Trophoblast cell (in vitro differentiated cells and primary cell): ENCODE results near the gene AAK1.

Experiments used
- DNase-seq, 2 donors: peaks; one replicate each; pipeline ENCODE4 v3.0.0-alpha.2; 2016
- H2AFZ ChIP-seq: 2 replicates; pipeline ENCODE4 v1.6.1; 2013; ENCODE audit warnings: low read length, moderate library complexity, mild to moderate bottlenecking; ENCODE audit not compliant: insufficient read depth, poor library complexity
- H2AK5ac ChIP-seq: 2 replicates; pipeline ENCODE4 v1.6.1; 2013; ENCODE audit warnings: mild to moderate bottlenecking, low read length
- H2BK120ac ChIP-seq: 2 replicates; pipeline ENCODE4 v1.6.1; 2013; ENCODE audit warnings: low read length, mild to moderate bottlenecking, moderate library complexity; ENCODE audit not compliant: insufficient read depth, poor library complexity
- H2BK12ac ChIP-seq: 2 replicates; pipeline ENCODE4 v1.6.1; 2013; ENCODE audit warnings: mild to moderate bottlenecking, low read length, moderate library complexity
- H2BK5ac ChIP-seq: 2 replicates; pipeline ENCODE4 v1.6.1; 2013; ENCODE audit warnings: low read length, low read depth, moderate library complexity, mild to moderate bottlenecking; ENCODE audit not compliant: poor library complexity
- H3K14ac ChIP-seq: 2 replicates; pipeline ENCODE4 v1.6.1; 2013; ENCODE audit warnings: mild to moderate bottlenecking, low read length
- H3K18ac ChIP-seq: 2 replicates; pipeline ENCODE4 v1.6.1; 2013; ENCODE audit warnings: mild to moderate bottlenecking, low read length
- H3K23ac ChIP-seq: 2 replicates; pipeline ENCODE4 v1.6.1; 2013; ENCODE audit warnings: low read length
- H3K27ac ChIP-seq: 2 replicates; pipeline ENCODE4 v1.5.1; 2013; ENCODE audit warnings: low read depth, mild to moderate bottlenecking, inconsistent platforms, low read length, moderate library complexity
- H3K27me3 ChIP-seq: 2 replicates; pipeline ENCODE4 v1.6.1; 2013; ENCODE audit warnings: inconsistent platforms, mild to moderate bottlenecking, low read length, moderate library complexity; ENCODE audit not compliant: insufficient read depth
- H3K36me3 ChIP-seq, 2 experiments: 1 replicate in 1 of 2; 2 replicates in 1 of 2; pipeline ENCODE4 v1.6.1; 2013; ENCODE audit warnings: low read length in 2 of 2, mild to moderate bottlenecking in 2 of 2, moderate library complexity in 1 of 2; ENCODE audit not compliant: insufficient read depth in 2 of 2, control insufficient read depth in 1 of 2
- H3K4ac ChIP-seq: 2 replicates; pipeline ENCODE4 v1.6.1; 2013; ENCODE audit warnings: low read depth, mild to moderate bottlenecking, low read length, moderate library complexity
- H3K4me1 ChIP-seq, 2 experiments: 1 replicate in 1 of 2; 2 replicates in 1 of 2; pipeline ENCODE4 v1.6.1; 2013; ENCODE audit warnings: low read length in 2 of 2, mild to moderate bottlenecking in 2 of 2, moderate library complexity in 1 of 2; ENCODE audit not compliant: insufficient read depth in 2 of 2, control insufficient read depth in 1 of 2
- H3K4me2 ChIP-seq: 2 replicates; pipeline ENCODE4 v1.6.1; 2013; ENCODE audit warnings: inconsistent platforms, mild to moderate bottlenecking, low read length, moderate library complexity
- H3K4me3 ChIP-seq: 2 replicates; pipeline ENCODE4 v1.5.1; 2013; ENCODE audit warnings: mild to moderate bottlenecking, low read depth, low read length, inconsistent platforms
- H3K79me1 ChIP-seq: one replicate; pipeline ENCODE4 v1.6.1; 2013; ENCODE audit warnings: low read length
- H3K79me2 ChIP-seq: 2 replicates; pipeline ENCODE4 v1.6.1; 2013; ENCODE audit warnings: low read length, mild to moderate bottlenecking; ENCODE audit not compliant: control insufficient read depth, insufficient read depth, poor library complexity
- H3K9ac ChIP-seq: 2 replicates; pipeline ENCODE4 v1.6.1; 2013; ENCODE audit warnings: mild to moderate bottlenecking, low read length
- H3K9me3 ChIP-seq: 2 replicates; pipeline ENCODE4 v1.6.1; 2013; ENCODE audit warnings: low read depth, mild to moderate bottlenecking, control low read depth, inconsistent platforms, low read length; ENCODE audit not compliant: insufficient read depth
- H4K12ac ChIP-seq: 2 replicates; pipeline ENCODE4 v1.6.1; 2013; ENCODE audit warnings: low read depth, mild to moderate bottlenecking, low read length, moderate library complexity
- H4K8ac ChIP-seq: 2 replicates; pipeline ENCODE4 v1.6.1; 2013; ENCODE audit warnings: low read depth, mild to moderate bottlenecking, low read length, moderate library complexity
- H4K91ac ChIP-seq: one replicate; pipeline ENCODE4 v1.6.1; 2013; ENCODE audit warnings: low read depth, mild to moderate bottlenecking, low read length, moderate library complexity
- WGBS: extraction: QIAGEN DNeasy Blood & Tissue Kit; methylation state at CpG from one replicate; pipeline ENCODE4 v1.1.7; 2013; ENCODE audit warnings: missing lambda C conversion rate; ENCODE audit not compliant: insufficient read length, insufficient coverage; ENCODE audit errors: extremely low coverage; 5-methylcytosine and 5-hydroxymethylcytosine counted together

Gene AAK1

DNA sequence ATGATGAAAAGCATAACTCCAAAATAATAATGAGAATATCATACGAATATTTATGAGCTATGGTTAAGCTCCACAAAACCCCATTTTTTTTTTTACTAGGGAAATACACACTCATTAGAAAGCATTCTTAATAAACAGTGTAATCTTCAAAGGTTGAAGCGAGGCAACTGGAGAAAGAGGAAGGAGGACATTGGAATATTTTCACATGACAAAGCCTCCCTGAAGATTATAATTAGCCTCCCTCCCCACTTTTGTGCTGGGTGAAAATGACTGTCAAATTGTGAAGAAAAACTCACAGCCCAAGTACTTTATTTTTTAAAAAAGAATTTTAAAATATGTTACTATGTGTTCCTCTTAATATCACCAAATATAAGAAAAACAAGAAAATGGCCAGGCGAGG, 142.2 kb downstream of the AAK1 start:
- peaks cover 26 to 27% of the 10 kb centered on the region in 2 experiments for H3K36me3 ChIP-seq
- no peak overlapping the region for H4K91ac ChIP-seq
- no peak overlapping the region for H3K9ac ChIP-seq
- H3K18ac ChIP-seq, result no peak overlapping the region
- no peak overlapping the region for H2BK5ac ChIP-seq
- no peaks in the 10 kb centered on the region for H3K4me1 ChIP-seq
- H4K8ac ChIP-seq, result no peak overlapping the region
- no peak overlapping the region for H4K12ac ChIP-seq
- H3K27me3 ChIP-seq, result no peaks in the 10 kb centered on the region
- no peak overlapping the region for H3K4me2 ChIP-seq
- H3K4me3 ChIP-seq, result no peak overlapping the region
- no peak overlapping the region for H2BK120ac ChIP-seq
- no peak overlapping the region for H3K23ac ChIP-seq
- WGBS, result no CpG with 5 or more reads among the region's 3 CpGs
- no peak overlapping the region for H3K27ac ChIP-seq
- no peak overlapping the region for H2AK5ac ChIP-seq
- no peaks in the 10 kb centered on the region for H3K9me3 ChIP-seq
- H3K4ac ChIP-seq, result no peak overlapping the region
- no peak overlapping the region for H2BK12ac ChIP-seq
- no peaks in the 10 kb centered on the region for H3K79me2 ChIP-seq
- H3K14ac ChIP-seq, result no peak overlapping the region
- no peak for DNase-seq
- H3K79me1 ChIP-seq, result no peaks in the 10 kb centered on the region
- no peak overlapping the region for H2AFZ ChIP-seq

DNA sequence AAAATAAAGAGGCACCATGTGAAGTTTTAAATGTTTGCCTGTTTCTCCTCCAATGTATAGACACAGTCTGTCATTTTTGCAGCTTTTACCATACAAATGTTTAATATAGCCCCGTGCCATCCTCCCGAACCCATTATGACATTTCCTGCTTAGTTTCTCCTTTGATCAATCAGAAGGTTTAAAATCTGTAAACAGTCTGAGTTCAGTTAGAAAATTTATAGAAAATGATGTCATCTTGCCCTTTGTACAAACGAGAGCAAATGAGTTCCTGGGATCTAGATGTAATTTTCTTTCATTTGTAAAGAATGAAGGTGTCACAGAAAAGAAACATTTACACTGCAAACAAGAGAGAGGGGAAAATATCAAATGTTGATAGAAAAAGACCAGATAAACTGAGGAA, 143.6 kb downstream of the AAK1 start:
- no peak for DNase-seq
- no peaks in the 10 kb centered on the region for H3K79me2 ChIP-seq
- no peak overlapping the region for H3K4me3 ChIP-seq
- H3K23ac ChIP-seq, result no peak overlapping the region
- no peaks in the 10 kb centered on the region for H3K79me1 ChIP-seq
- no peaks in the 10 kb centered on the region for H3K9me3 ChIP-seq
- H3K4ac ChIP-seq, result no peak overlapping the region
- H3K18ac ChIP-seq, result no peak overlapping the region
- H3K4me2 ChIP-seq, result no peak overlapping the region
- H3K9ac ChIP-seq, result no peak overlapping the region
- no peak overlapping the region for H4K12ac ChIP-seq
- no peak overlapping the region for H2AFZ ChIP-seq
- no peak overlapping the region for H2BK5ac ChIP-seq
- no peak overlapping the region for H2BK120ac ChIP-seq
- H2BK12ac ChIP-seq, result no peak overlapping the region
- H3K27me3 ChIP-seq, result no peaks in the 10 kb centered on the region
- H3K4me1 ChIP-seq, result no peaks in the 10 kb centered on the region
- H3K36me3 ChIP-seq, result peaks cover 21 to 25% of the 10 kb centered on the region in 2 experiments
- no CpG with 5 or more reads among the region's 3 CpGs for WGBS
- H4K91ac ChIP-seq, result no peak overlapping the region
- no peak overlapping the region for H3K14ac ChIP-seq
- H4K8ac ChIP-seq, result no peak overlapping the region
- no peak overlapping the region for H3K27ac ChIP-seq
- no peak overlapping the region for H2AK5ac ChIP-seq

GRCh38 chr2:69499242-69499641, 144.3 kb downstream of the AAK1 start:
- H3K4ac ChIP-seq, result no peak overlapping the region
- H2AK5ac ChIP-seq, result no peak overlapping the region
- H3K9ac ChIP-seq, result no peak overlapping the region
- no peaks in the 10 kb centered on the region for H3K27me3 ChIP-seq
- no peak overlapping the region for H3K4me3 ChIP-seq
- H2BK12ac ChIP-seq, result no peak overlapping the region
- H2AFZ ChIP-seq, result no peak overlapping the region
- no peak for DNase-seq
- no peak overlapping the region for H3K18ac ChIP-seq
- peaks cover 20 to 22% of the 10 kb centered on the region in 2 experiments for H3K36me3 ChIP-seq
- H2BK120ac ChIP-seq, result no peak overlapping the region
- H3K4me2 ChIP-seq, result no peak overlapping the region
- no peak overlapping the region for H3K23ac ChIP-seq
- no peaks in the 10 kb centered on the region for H3K79me1 ChIP-seq
- no peak overlapping the region for H3K27ac ChIP-seq
- H3K79me2 ChIP-seq, result no peaks in the 10 kb centered on the region
- H2BK5ac ChIP-seq, result no peak overlapping the region
- H3K14ac ChIP-seq, result no peak overlapping the region
- 100% methylated on average over 1 of the region's 3 CpGs for WGBS
- no peak overlapping the region for H4K12ac ChIP-seq
- no peak overlapping the region for H4K8ac ChIP-seq
- no peaks in the 10 kb centered on the region for H3K4me1 ChIP-seq
- H4K91ac ChIP-seq, result no peak overlapping the region
- H3K9me3 ChIP-seq, result no peaks in the 10 kb centered on the region

DNA sequence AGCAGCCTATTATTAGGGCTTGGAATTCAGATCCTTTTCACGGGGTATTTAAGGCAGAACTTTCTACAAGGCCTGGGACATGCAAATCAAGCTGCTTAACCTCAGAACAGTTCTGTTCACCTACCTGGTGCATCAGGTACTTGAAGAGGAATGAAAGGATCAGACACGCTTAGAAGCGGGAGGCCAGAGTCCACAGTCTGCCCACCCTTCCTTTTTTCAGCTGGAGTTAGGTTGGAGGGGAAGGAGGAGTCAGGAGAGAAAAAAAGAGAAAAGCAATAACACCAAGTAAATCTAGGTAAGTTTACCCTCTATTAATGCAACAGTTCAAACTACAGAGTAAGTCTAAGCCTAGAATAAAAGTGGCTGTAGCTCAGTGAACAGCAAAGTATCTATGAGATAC, 147.7 kb downstream of the AAK1 start:
- no peak overlapping the region for H4K91ac ChIP-seq
- no peak overlapping the region for H3K4me3 ChIP-seq
- H3K4ac ChIP-seq, result no peak overlapping the region
- H3K4me2 ChIP-seq, result no peak overlapping the region
- no peaks in the 10 kb centered on the region for H3K79me2 ChIP-seq
- H2BK5ac ChIP-seq, result no peak overlapping the region
- no peaks in the 10 kb centered on the region for H3K79me1 ChIP-seq
- no peak overlapping the region for H2BK120ac ChIP-seq
- H3K18ac ChIP-seq, result no peak overlapping the region
- H2AFZ ChIP-seq, result no peak overlapping the region
- H4K8ac ChIP-seq, result no peak overlapping the region
- no peak overlapping the region for H3K14ac ChIP-seq
- H3K27me3 ChIP-seq, result no peaks in the 10 kb centered on the region
- no peak for DNase-seq
- no CpG with 5 or more reads among the region's 3 CpGs for WGBS
- H3K27ac ChIP-seq, result no peak overlapping the region
- no peaks in the 10 kb centered on the region for H3K9me3 ChIP-seq
- no peak overlapping the region for H3K23ac ChIP-seq
- H4K12ac ChIP-seq, result no peak overlapping the region
- peaks cover 16 to 19% of the 10 kb centered on the region in 2 experiments for H3K36me3 ChIP-seq
- H3K9ac ChIP-seq, result no peak overlapping the region
- H2BK12ac ChIP-seq, result no peak overlapping the region
- no peak overlapping the region for H2AK5ac ChIP-seq
- H3K4me1 ChIP-seq, result no peaks in the 10 kb centered on the region
